ENCODE data around the gene MAN2B1.
"Not testable (repeated sequence)": the region's sequence is repeated elsewhere in the genome, so short reads cannot be mapped to it uniquely, and the experiment has no call there.

MAN2B1 gene

GRCh38 chr19:12656899-12657571 is 9.5 kb downstream of the MAN2B1 start:
- no peak for FAIRE-seq

DNA sequence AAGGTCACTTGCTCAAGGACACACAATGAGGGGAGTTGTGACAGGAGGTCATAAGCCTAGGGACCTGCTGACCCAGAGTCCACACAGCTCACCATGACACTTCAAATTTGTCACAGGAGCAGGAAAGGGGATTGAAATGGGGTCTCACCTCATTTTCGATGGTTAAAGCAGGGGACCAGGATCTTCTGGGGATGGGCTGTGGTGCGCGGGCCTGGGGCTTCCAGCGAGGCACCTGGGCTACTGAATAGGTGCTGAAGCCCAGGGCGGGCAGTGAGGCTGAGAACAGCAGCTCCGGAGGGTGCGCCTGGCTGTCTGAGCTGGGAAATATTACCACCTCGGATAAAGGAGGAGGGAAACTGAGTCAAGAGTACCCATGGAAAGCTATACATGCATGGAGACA is 11.0 kb downstream of the MAN2B1 start:
- no peak for FAIRE-seq

DNA sequence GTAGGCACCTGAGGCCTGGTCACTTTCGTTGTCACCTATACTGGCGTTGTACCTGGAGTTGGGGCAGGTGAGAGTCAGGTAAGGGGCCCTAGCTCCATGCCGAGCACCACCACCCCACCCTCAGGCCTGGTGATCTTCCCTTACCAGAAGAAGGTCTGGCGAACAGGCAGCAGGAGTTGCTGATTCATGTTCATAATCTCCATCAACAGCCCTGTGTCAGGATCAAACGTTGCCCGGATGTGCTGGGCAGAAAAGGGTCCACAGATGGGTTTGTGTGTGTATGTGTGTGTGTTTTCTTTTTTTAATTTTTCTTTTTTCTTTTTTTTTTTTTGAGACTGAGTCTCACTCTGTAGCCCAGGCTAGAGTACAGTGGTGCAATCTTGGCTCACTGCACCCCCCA is 14.3 kb downstream of the MAN2B1 start:
- FAIRE-seq, result no peak

- no peak for FAIRE-seq
These were observed 16.6 kb downstream of the MAN2B1 start for GRCh38 chr19:12649941-12650340.

- FAIRE-seq, result no peak
These were observed 18.5 kb downstream of the MAN2B1 start for GRCh38 chr19:12648088-12648487.

- no peak for FAIRE-seq
These were observed 19.0 kb downstream of the MAN2B1 start for GRCh38 chr19:12647490-12648071.

GRCh38 chr19:12647047-12647446 is 19.5 kb downstream of the MAN2B1 start:
- no peak for FAIRE-seq

GRCh38 chr19:12646551-12646950 is 20.0 kb downstream of the MAN2B1 start:
- FAIRE-seq, result no peak

GRCh38 chr19:12643716-12644115 is 22.8 kb downstream of the MAN2B1 start:
- not testable (repeated sequence) for FAIRE-seq

DNA sequence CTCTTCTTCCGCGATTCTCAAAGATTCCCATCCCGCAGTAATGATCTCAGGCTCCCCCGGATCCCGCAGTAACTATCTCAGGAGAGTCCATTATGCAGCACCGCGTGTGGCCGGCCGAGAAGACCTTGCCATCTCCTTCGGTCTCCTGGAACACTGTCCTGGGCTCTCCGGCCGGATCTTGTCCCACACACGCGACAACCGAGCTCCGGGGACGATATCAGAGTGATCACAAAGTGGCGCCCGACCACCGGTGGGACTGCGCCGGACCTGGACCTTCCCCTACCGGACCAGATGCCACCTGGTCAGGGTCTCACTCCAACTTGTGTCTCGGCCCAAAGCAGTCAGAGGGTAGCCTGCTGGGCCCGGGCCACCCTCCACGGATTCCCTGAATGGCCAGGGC is 24.0 kb downstream of the MAN2B1 start:
- FAIRE-seq, result no peak

DNA sequence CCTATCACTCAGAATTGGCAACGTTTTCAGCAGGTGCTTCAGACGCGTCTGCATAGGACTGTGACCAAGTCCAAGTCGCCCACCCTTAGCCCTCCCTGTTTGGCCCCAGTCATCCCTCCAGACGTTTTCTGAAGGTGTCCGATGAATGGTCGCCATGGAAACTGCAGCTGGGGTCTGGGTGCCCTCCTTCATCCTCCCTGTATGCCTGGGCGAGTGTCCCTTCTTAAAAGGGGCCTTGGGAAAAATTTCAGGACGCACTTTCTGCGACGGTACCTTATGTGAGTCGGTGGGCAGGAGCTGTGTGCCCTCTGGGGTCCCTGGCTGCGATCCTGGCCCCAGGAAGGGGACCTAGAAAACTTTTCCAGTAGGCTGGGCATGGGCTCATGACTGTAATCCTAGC is 25.1 kb downstream of the MAN2B1 start:
- FAIRE-seq, result no peak

DNA sequence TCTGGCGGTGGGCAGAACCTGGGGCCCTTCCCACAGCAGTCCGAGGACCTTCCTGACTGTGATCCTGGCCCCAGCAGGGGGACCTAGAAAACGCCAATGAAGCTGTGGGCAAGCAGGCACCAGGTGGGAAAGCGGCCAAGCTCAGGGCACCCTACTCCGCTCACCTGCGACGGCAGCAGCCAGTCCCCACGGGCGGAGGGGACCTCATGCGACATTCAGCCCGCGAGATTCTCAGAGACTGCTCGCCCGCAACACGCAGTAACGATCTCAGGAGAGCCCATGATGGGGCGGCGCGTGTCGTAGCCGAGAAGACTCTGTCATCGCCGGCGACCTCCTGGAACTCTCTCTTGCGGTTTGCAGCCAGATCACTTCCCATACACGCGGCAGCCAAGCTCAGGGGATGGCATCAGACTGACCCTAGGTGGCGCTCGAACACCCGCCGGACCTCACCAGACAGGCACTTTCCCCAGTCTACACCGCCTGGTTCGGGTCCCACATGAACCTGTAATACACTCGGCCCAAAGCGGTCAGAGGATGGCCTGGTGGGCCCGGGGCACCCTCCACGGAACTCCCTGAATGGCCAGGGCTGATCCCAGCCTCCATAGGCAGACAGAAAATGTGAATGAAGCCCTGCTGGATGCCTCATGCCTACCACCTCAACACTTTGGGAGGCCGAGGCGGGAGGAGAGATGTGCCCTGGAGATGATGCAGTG is 26.5 kb downstream of the MAN2B1 start:
- no peak for FAIRE-seq

- no peak for FAIRE-seq
These were observed 27.8 kb downstream of the MAN2B1 start for GRCh38 chr19:12638611-12639182.

- no peak for FAIRE-seq
These were observed 29.9 kb downstream of the MAN2B1 start for GRCh38 chr19:12636631-12637030.

- no peak for FAIRE-seq
These were observed 37.3 kb downstream of the MAN2B1 start for GRCh38 chr19:12629215-12629614.

DNA sequence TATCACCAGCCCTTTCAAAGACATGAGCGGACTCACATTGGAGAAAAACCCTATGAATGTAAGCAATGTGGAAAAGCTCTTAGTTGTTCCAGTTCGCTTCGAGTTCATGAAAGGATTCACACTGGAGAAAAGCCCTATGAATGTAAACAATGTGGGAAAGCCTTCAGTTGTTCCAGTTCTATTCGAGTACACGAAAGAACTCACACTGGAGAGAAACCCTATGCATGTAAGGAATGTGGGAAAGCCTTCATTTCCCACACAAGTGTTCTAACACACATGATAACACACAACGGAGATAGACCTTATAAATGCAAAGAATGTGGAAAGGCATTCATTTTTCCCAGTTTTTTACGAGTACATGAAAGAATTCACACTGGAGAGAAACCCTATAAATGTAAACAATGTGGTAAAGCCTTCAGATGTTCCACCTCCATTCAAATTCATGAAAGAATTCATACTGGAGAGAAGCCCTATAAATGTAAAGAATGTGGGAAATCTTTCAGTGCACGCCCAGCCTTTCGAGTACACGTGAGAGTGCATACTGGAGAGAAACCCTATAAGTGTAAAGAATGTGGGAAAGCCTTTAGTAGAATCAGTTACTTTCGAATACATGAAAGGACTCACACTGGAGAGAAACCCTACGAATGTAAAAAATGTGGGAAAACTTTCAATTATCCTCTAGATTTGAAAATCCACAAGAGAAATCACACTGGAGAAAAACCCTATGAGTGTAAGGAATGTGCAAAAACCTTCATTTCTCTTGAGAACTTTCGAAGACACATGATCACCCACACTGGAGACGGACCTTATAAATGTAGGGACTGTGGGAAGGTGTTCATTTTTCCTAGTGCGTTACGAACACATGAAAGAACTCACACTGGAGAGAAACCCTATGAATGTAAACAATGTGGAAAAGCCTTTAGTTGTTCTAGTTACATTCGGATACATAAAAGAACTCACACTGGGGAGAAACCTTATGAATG is 38.2 kb downstream of the MAN2B1 start:
- FAIRE-seq, result no peak

DNA sequence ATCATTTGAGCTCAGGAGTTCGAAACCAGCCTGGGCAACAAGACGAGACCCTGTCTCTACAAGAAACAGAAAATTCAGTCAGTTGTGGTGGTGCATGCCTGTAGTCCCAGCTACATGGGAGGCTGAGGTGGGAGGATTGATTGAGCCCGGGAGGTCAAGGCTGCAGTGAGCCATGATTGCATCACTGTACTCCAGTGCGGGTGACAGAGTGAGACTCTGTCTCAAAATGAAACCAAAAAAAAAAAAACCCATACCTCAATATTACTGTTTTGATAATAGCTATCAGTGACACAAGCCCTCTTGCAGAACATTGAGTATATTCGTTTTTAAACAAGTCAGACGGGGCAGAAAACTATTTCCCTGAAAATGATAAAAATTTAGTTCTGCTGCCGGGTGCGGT is 39.6 kb downstream of the MAN2B1 start:
- no peak for FAIRE-seq

GRCh38 chr19:12623361-12624031 is 43.0 kb downstream of the MAN2B1 start:
- FAIRE-seq, result no peak

GRCh38 chr19:12621253-12622024 is 45.1 kb downstream of the MAN2B1 start:
- not testable (repeated sequence) for FAIRE-seq

DNA sequence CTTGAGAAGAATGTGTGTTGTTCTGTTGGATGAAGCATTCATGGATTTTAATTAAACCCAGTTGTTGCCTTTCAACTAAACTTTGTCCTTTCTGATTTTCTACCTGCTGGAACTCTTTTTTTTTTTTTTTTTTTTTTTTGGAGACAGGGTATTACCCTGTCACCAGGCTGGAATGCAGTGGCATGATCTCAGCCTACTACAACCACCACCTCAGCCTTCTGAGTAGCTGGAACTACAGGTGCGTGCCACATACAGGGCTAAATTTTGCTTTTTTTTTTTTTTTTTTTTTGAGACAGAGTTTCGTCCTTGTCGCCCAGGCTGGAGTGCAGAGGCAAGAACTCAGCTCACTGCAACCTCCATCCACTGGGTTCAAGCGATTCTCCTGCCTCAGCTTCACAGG is 48.9 kb downstream of the MAN2B1 start:
- no peak for FAIRE-seq

DNA sequence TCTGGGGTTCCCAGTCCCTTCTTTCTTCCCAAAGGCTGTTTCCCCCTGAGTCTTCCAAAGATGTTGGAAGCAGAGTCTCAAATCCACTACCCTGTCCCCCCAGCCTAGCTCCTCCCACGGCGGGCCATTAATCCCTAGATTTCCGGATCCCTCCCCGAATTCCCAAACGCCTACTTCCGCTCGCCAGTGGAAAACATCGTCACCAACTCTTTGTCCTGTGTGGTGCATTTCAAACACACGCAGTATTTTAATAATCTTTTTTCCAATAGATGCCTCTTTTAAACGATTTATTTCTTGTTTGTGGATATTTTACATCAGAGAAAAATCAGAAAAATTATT is 55.2 kb downstream of the MAN2B1 start:
- FAIRE-seq, result no peak

Data from endometrium (tissue), 2 donors.